PC-3 (cell line): ENCODE measurements around the gene TUBA4B.

ENCODE experiments used
- EZH2 ChIP-seq: fragments of 300-600 bp; sonication (generic); IDR thresholded peaks from one replicate; pipeline ENCODE4 v1.6.1; 2017; ENCODE audit warnings: antibody characterized with exemption, mild to moderate bottlenecking, low read length; ENCODE audit not compliant: unreplicated experiment
- EZH2phosphoT487 ChIP-seq: fragments of 300-600 bp; sonication (generic); IDR thresholded peaks from 2 replicates; pipeline ENCODE4 v1.6.1; 2018; ENCODE audit warnings: mild to moderate bottlenecking, antibody characterized with exemption, low read length, borderline replicate concordance
- TF ChIP-seq, protein P1 (sequence below): fragments of 300-600 bp; sonication (generic); conservative IDR thresholded peaks from 2 replicates; pipeline ENCODE4 v1.5.1; 2017; ENCODE audit warnings: antibody characterized with exemption, low read depth, mild to moderate bottlenecking, low read length

- TF ChIP-seq, protein P1, sequence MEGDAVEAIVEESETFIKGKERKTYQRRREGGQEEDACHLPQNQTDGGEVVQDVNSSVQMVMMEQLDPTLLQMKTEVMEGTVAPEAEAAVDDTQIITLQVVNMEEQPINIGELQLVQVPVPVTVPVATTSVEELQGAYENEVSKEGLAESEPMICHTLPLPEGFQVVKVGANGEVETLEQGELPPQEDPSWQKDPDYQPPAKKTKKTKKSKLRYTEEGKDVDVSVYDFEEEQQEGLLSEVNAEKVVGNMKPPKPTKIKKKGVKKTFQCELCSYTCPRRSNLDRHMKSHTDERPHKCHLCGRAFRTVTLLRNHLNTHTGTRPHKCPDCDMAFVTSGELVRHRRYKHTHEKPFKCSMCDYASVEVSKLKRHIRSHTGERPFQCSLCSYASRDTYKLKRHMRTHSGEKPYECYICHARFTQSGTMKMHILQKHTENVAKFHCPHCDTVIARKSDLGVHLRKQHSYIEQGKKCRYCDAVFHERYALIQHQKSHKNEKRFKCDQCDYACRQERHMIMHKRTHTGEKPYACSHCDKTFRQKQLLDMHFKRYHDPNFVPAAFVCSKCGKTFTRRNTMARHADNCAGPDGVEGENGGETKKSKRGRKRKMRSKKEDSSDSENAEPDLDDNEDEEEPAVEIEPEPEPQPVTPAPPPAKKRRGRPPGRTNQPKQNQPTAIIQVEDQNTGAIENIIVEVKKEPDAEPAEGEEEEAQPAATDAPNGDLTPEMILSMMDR, result no peak
- TF ChIP-seq EZH2 (no peak), EZH2phosphoT487 (no peak)
These were observed 34.0 kb upstream of the TUBA4B start, which contains the start of gene ABCB6 for GRCh38 chr2:219218732-219219701.
